Activated CD4-positive, alpha-beta T cell treated with anti-CD3 and anti-CD28 coated beads, Interleukin-2, amount 50 U/mL, for 24 hours (primary cell): ENCODE data around the gene HSPA1B.

Experiments
- DNase-seq, 2 donors: peaks; one replicate each; pipeline ENCODE4 v3.0.0-alpha.2; 2020; ENCODE audit warnings: low read depth in 1 of 2, low spot score in 1 of 2

The HSPA1B gene

GRCh38 chr6:31878726-31879125 is 51.2 kb downstream of the HSPA1B start, which contains the start of gene SLC44A4:
Gene SLC44A4 (minus strand): TSS chr6:31878997. CDS start chr6:31878980, 17 bp downstream.
- DNase-seq, result no peak

DNA sequence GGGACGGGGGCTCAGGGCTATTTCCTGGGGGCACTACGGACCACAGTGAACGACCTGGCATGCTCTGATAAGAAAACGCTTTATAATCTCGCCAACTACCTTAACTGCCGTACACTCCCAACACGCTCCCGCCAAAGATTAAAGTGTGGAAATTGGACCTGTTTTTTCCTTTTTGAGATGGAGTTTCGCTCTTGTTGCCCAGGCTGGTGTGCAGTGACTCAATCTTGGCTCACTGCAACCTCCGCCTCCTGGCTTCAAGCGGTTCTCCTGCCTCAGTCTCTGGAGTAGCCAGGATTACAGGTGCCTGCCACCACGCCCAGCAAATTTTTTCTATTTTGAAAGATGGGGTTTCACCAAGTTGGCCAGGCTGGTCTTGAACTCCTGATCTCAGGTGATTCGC is 51.6 kb downstream of the HSPA1B start:
- no peak for DNase-seq
